HG02840 (cell line): ENCODE data around the gene SCYL1.

Experiments used
- ATAC-seq: cut with Tn5 transposase; IDR thresholded peaks from one replicate; pipeline ENCODE4 v1.9.1; 2021; ENCODE audit warnings: mild to moderate bottlenecking, moderate library complexity, moderate number of reproducible peaks; ENCODE audit not compliant: unreplicated experiment, low FRiP score

SCYL1 gene

GRCh38 chr11:65524741-65525545 lies at the start of gene SCYL1:
Gene SCYL1, plus strand, starts transcription at chr11:65525083. Its CDS starts 71 bp downstream, at chr11:65525154.
- ATAC-seq, result peak; percentile 42

GRCh38 chr11:65476632-65477148 lies 48.2 kb upstream of the SCYL1 start:
- ATAC-seq, result no peak

GRCh38 chr11:65477149-65477965 lies 47.5 kb upstream of the SCYL1 start:
- ATAC-seq, result peak; percentile 78

- ATAC-seq, result no peak
These were observed 46.3 kb upstream of the SCYL1 start for GRCh38 chr11:65478388-65479183.

- ATAC-seq, result no peak
These were observed 45.4 kb upstream of the SCYL1 start for GRCh38 chr11:65479184-65480145.

GRCh38 chr11:65482306-65482850 lies 42.5 kb upstream of the SCYL1 start:
- ATAC-seq, result no peak

GRCh38 chr11:65485920-65486219 lies 39.0 kb upstream of the SCYL1 start:
- no peak for ATAC-seq

- no peak for ATAC-seq
These were observed 38.1 kb upstream of the SCYL1 start for GRCh38 chr11:65486570-65487466.

- no peak for ATAC-seq
These were observed 37.2 kb upstream of the SCYL1 start for GRCh38 chr11:65487467-65488272.

GRCh38 chr11:65488273-65489034 lies 36.4 kb upstream of the SCYL1 start:
- ATAC-seq, result no peak

GRCh38 chr11:65489035-65489705 lies 35.7 kb upstream of the SCYL1 start:
- no peak for ATAC-seq

- no peak for ATAC-seq
These were observed 35.1 kb upstream of the SCYL1 start for GRCh38 chr11:65489706-65490320.

- ATAC-seq, result no peak
These were observed 33.8 kb upstream of the SCYL1 start for GRCh38 chr11:65491163-65491465.

GRCh38 chr11:65491614-65492386 lies 33.1 kb upstream of the SCYL1 start:
- no peak for ATAC-seq

GRCh38 chr11:65492387-65492636 lies 32.6 kb upstream of the SCYL1 start:
- no peak for ATAC-seq
